Activated CD4-positive, alpha-beta T cell treated with anti-CD3 and anti-CD28 coated beads for 36 hours (primary cell): ENCODE measurements around the gene MBD5. TPM values are rescaled to one million over a fixed set of nuclear protein-coding genes. Genes with fewer than 3 reads are reported as not detected.

Source experiments
- ATAC-seq: fragments of 200-7000 bp; cut with Tn5 transposase; one replicate; pipeline ENCODE4 v1.10.0; 2021; ENCODE audit warnings: mild to moderate bottlenecking, moderate library complexity
- CTCF ChIA-PET: fragments of 350-600 bp; sonication (Branson Sonifier 250); formaldehyde crosslinking; loops from one replicate; lab custom pipeline; 2021; ENCODE audit warnings: antibody characterized with exemption; lab: Charles Lee
- POLR2A ChIA-PET: fragments of 350-600 bp; sonication (Branson Sonifier 250); formaldehyde crosslinking; loops from one replicate; lab custom pipeline; 2021; ENCODE audit warnings: antibody characterized with exemption, inconsistent platforms; lab: Charles Lee
- DNase-seq: peaks from one replicate; pipeline ENCODE4 v3.0.0-alpha.2; 2020
- H3K27ac Mint-ChIP-seq: one replicate; pipeline ENCODE4 v1.8.0; 2021; ENCODE audit warnings: mixed read lengths
- H3K27me3 Mint-ChIP-seq: one replicate; pipeline ENCODE4 v1.8.0; 2021; ENCODE audit warnings: mixed read lengths
- H3K36me3 Mint-ChIP-seq: one replicate; pipeline ENCODE4 v1.8.0; 2021; ENCODE audit warnings: low read depth, mixed read lengths
- H3K4me1 Mint-ChIP-seq: one replicate; pipeline ENCODE4 v1.8.0; 2021; ENCODE audit warnings: mixed read lengths
- H3K4me3 Mint-ChIP-seq: one replicate; pipeline ENCODE4 v1.8.0; 2021; ENCODE audit warnings: mild to moderate bottlenecking, moderate library complexity, mixed read lengths
- H3K9me3 Mint-ChIP-seq: one replicate; pipeline ENCODE4 v1.8.0; 2021; ENCODE audit warnings: low read depth, mixed read lengths
- intact Hi-C, 2 experiments: fragments of 100-400 bp; cut with DNase I in 1 of 2; cut with micrococcal nuclease in 1 of 2; formaldehyde crosslinking; loops; one replicate each; pipeline versions ENCODE4 v1.14.2 to v1.15.1; 2022 to 2024; cut with DNase I, micrococcal nuclease
- total RNA-seq, 2 experiments: library from RNA; stranded (reverse); gene quantifications; one replicate each; pipeline ENCODE4 v1.2.3, GENCODE V29; 2021

MBD5 gene
- total RNA-seq, 2 experiments from 2014 or later = 20.1 to 26.5 TPM

DNA sequence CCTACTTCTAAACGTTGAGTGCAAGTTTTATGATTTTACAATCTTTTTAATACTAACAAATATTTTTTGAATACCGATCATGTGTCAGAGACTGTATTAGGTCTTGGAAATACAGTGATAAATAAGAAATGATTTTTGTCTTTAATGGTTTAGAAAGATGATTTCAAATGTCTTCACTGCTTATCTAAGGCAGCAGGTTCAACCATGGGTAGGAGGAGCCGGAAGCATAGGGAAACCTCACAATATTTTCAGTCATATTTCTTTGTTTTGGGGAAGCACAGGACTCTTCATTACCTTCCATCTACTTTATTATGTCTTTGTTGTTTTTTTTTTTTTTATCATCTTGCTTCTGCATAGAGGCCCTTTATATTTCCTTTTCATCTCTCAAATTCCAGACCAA, 458.5 kb downstream of the MBD5 start:
- CTCF ChIA-PET = no interaction called here
- intact Hi-C loops = no loop called here
- ATAC-seq = no peak

DNA sequence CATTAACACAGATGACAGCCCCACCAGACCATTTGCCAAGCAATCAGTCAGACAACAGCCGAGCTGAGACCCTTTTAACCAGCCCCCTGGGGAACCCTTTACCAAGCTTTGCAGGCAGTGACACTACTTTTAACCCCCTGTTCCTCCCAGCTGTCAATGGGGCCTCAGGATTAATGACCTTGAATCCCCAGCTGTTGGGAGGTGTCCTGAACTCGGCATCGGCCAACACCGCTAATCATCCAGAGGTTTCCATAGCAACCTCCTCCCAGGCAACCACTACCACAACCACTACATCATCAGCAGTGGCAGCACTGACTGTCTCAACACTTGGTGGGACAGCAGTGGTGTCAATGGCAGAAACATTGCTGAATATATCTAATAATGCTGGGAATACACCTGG, 462.8 kb downstream of the MBD5 start:
- Mint-ChIP-seq H3K36me3 (no peaks in the 10 kb centered on the region), H3K4me1 (no peaks in the 10 kb centered on the region), H3K4me3 (no peak overlapping the region), H3K27me3 (peaks cover 2% of the 10 kb centered on the region), H3K27ac (no peak overlapping the region), H3K9me3 (no peaks in the 10 kb centered on the region)
- ChIA-PET POLR2A (no interaction called here), CTCF (interaction anchor here (1.2 kb wide), 1 partner anchor 34 kb away, joined by 5 read pairs; no protein-coding TSS in a partner anchor)
- ATAC-seq (no peak), DNase-seq (no peak)
- intact Hi-C loops = no loop called here

More for the DNA sequence above, 458.5 kb downstream of the MBD5 start:
- H3K36me3 Mint-ChIP-seq = no peaks in the 10 kb centered on the region
- H3K27ac Mint-ChIP-seq = no peak overlapping the region
- no peaks in the 10 kb centered on the region for H3K9me3 Mint-ChIP-seq
- no peak for DNase-seq
- H3K4me1 Mint-ChIP-seq = no peaks in the 10 kb centered on the region
- POLR2A ChIA-PET = no interaction called here
- peaks cover 2% of the 10 kb centered on the region for H3K27me3 Mint-ChIP-seq
- H3K4me3 Mint-ChIP-seq = no peak overlapping the region

DNA sequence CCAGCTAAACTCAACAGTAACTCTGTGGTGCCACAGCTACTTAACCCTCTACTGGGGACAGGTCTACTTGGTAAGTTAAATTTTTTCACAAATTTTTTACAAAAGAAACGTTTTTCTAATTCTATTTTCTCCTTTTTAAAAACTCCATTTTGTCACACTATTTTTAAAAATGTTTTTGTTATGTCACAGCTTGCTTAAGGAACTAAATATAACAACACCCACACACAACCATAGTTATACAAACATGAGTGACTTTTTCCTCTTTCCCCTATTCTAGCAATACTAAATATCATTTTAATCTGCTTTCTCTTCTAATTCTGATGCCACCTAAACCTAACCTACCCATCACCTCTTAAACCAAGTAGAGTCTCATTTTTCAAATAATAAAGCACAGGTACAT, 463.2 kb downstream of the MBD5 start:
- no peak overlapping the region for H3K4me3 Mint-ChIP-seq
- ChIA-PET CTCF (interaction anchor here (1.2 kb wide), 1 partner anchor 35 kb away, joined by 5 read pairs; no protein-coding TSS in a partner anchor), POLR2A (no interaction called here)
- intact Hi-C loops = no loop called here
- H3K36me3 Mint-ChIP-seq = no peaks in the 10 kb centered on the region
- H3K9me3 Mint-ChIP-seq = no peaks in the 10 kb centered on the region
- peaks cover 1% of the 10 kb centered on the region for H3K27me3 Mint-ChIP-seq
- no peaks in the 10 kb centered on the region for H3K4me1 Mint-ChIP-seq
- no peak for ATAC-seq
- H3K27ac Mint-ChIP-seq = no peak overlapping the region
- no peak for DNase-seq

DNA sequence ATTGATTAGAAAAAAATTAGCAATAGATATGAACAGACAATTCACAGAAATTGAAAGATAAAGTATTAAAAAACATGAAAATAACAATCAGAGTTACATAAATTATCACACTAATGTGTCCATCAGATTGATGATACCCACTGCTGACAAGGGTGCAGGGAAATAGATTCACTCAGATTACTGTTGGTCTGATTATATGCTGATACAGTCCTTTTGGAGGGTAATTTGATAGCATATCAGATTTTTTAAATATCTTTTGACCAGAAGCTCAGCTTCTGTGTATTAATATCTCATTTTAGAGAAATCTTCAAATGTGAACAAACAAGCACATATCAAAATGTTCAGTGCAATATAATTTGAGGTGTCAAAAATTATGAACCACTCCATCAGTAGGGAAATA, 465.8 kb downstream of the MBD5 start:
- H3K27me3 Mint-ChIP-seq = no peaks in the 10 kb centered on the region
- H3K4me1 Mint-ChIP-seq = no peaks in the 10 kb centered on the region
- no peak for DNase-seq
- POLR2A ChIA-PET = no interaction called here
- CTCF ChIA-PET = interaction anchor here (0.6 kb wide), 1 partner anchor 462 kb away, joined by 3 read pairs; no protein-coding TSS in a partner anchor
- H3K4me3 Mint-ChIP-seq = no peak overlapping the region
- H3K27ac Mint-ChIP-seq = no peak overlapping the region
- peaks cover 3% of the 10 kb centered on the region for H3K36me3 Mint-ChIP-seq
- intact Hi-C loops = no loop called here
- H3K9me3 Mint-ChIP-seq = no peaks in the 10 kb centered on the region
- ATAC-seq = no peak

DNA sequence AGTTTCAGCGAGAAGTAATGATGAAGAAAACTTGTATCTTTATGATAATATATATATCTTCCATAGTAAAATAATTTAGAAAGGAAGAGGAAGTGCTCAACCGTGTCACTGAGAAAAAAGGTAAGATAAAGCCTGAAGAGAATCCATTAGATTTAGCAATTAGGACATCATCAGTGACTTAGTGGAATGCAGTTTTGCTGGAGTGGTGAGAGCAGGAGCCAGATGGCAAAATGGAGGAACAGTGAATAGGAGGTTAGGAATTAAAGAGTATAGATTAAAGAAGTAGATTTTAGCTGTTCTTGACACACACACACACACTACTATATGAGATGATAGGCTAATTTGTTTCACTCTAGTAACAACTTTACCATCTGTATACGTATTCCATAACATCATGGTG, 466.5 kb downstream of the MBD5 start:
- ATAC-seq (no peak), DNase-seq (no peak)
- no peaks in the 10 kb centered on the region for H3K9me3 Mint-ChIP-seq
- POLR2A ChIA-PET = no interaction called here
- H3K27me3 Mint-ChIP-seq = no peaks in the 10 kb centered on the region
- H3K4me3 Mint-ChIP-seq = no peak overlapping the region
- intact Hi-C loops = no loop called here
- H3K36me3 Mint-ChIP-seq = peaks cover 3% of the 10 kb centered on the region
- no peak overlapping the region for H3K27ac Mint-ChIP-seq
- CTCF ChIA-PET = no interaction called here
- H3K4me1 Mint-ChIP-seq = no peaks in the 10 kb centered on the region

DNA sequence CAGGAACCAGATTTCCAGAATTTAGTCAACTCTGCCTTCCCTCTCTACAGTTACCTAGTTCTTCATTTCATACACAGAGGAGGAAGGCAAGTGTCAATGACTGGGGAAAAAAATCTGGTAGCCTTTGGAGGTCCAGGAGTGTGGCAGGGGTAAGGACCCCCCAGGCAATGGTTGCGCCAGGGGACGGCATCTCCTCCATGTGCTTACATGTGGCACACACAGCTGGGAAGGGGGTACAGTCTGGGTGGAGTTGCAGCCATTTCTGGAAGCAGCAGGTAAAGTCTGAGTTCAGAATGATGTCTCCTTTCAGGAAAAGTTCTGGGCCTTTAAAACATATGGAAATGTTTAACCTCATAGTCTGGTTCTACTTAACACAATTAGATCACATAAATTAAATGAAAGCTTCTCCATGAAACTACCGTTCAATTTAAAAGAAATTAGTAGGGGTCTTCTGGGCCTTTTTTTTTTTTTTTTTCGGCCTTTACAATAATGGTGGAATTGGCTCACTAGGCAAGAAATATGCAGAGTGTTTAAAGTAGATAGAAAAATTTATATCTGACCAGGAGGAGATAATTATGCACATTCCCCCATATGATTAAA, 470.0 kb downstream of the MBD5 start:
- ChIA-PET POLR2A (no interaction called here), CTCF (interaction anchor here (1.1 to 1.3 kb wide), 2 partner anchors 10 to 18 kb away, joined by 3 to 4 read pairs; no protein-coding TSS in a partner anchor)
- peaks cover 3% of the 10 kb centered on the region for H3K36me3 Mint-ChIP-seq
- H3K9me3 Mint-ChIP-seq = no peaks in the 10 kb centered on the region
- intact Hi-C loops = no loop called here
- no peaks in the 10 kb centered on the region for H3K27me3 Mint-ChIP-seq
- ATAC-seq (no peak), DNase-seq (no peak)
- no peaks in the 10 kb centered on the region for H3K4me1 Mint-ChIP-seq
- no peak overlapping the region for H3K27ac Mint-ChIP-seq
- H3K4me3 Mint-ChIP-seq = no peak overlapping the region

DNA sequence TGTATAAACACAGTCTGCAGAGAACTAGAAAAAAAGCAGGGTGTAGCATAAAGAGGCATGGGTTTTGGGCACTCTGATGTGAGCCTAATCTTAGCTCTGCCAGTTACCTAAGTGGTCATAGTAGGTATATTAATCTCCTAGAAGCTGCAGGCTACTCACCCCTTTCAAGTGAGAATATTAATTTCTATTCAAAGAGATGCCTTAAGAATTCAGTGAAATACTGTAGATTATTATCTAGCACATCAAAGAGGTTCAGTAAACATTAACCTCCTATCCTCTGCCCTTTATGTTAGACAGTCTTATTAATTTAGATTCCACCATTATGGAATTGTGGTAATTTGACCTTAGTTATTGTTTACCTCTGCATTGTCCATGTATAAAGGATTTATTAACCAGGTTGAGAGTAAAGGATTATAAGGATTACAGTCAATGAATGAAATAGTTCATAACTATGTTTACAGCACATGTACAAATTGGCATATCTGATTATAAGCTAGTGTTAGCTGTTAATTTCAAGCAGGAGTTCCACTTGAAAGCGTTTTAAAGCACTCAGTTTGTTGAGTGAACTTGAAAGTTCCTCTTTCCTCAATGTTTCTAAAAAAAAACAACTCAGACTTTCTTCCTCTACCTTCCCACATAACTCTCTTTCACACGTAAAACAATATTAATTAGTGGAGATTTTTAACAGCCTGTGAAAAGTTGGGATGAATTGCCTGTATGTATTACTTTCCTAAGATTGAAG, 473.1 kb downstream of the MBD5 start:
- no peak for DNase-seq
- no peaks in the 10 kb centered on the region for H3K9me3 Mint-ChIP-seq
- intact Hi-C loops = no loop called here
- H3K36me3 Mint-ChIP-seq = peaks cover 3% of the 10 kb centered on the region
- ChIA-PET CTCF (interaction anchor here (1.2 to 1.3 kb wide), 2 partner anchors 15 to 16 kb away, joined by 3 to 5 read pairs; no protein-coding TSS in a partner anchor), POLR2A (no interaction called here)
- no peaks in the 10 kb centered on the region for H3K27me3 Mint-ChIP-seq
- no peak for ATAC-seq
- H3K27ac Mint-ChIP-seq = no peak overlapping the region
- H3K4me1 Mint-ChIP-seq = peaks cover 4% of the 10 kb centered on the region
- H3K4me3 Mint-ChIP-seq = no peak overlapping the region

DNA sequence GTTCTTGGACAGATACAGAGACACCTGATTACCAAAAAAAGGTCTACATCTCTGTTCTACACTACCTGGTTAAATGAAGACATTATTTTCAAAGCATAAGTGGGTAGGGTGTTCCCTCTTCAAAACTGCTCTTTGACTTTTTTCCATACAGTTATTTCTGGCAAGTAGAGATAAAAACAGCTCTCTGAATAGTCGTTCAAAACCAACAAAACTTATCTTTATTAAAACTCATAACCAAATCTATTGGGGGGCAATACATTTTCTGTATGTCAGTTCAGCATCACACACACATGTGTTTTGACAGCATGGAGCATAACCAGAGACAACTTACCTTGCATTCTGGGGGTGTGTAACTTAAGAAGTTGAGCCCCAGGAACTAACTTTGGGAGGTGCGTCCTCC, 474.7 kb downstream of the MBD5 start:
- no peaks in the 10 kb centered on the region for H3K9me3 Mint-ChIP-seq
- ChIA-PET CTCF (interaction anchor here (5.1 kb wide), 1 partner anchor 14 kb away, joined by 26 read pairs; no protein-coding TSS in a partner anchor), POLR2A (no interaction called here)
- peaks cover 4% of the 10 kb centered on the region for H3K4me1 Mint-ChIP-seq
- no peak for DNase-seq
- intact Hi-C loops = no loop called here
- H3K27ac Mint-ChIP-seq = no peak overlapping the region
- no peak for ATAC-seq
- H3K4me3 Mint-ChIP-seq = no peak overlapping the region
- no peaks in the 10 kb centered on the region for H3K36me3 Mint-ChIP-seq
- no peaks in the 10 kb centered on the region for H3K27me3 Mint-ChIP-seq

DNA sequence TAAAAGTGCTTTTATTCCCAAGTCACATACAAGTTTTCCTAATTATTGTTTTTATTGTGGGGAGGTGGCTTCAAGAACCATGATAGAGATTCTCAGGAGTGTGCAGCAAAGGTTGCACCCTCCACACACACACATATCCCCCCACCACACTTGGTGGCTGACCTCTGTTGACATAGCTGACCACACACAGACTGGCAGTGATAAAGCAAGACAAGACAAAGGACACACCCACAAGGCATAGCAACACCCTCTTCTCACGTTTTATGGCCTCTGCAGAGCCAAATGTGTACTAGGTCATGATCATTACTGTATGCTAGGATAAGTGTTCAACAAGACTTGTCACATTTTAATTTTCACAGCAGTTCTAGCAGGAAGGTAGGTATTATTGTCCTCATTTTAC, 480.7 kb downstream of the MBD5 start:
- no peaks in the 10 kb centered on the region for H3K27me3 Mint-ChIP-seq

DNA sequence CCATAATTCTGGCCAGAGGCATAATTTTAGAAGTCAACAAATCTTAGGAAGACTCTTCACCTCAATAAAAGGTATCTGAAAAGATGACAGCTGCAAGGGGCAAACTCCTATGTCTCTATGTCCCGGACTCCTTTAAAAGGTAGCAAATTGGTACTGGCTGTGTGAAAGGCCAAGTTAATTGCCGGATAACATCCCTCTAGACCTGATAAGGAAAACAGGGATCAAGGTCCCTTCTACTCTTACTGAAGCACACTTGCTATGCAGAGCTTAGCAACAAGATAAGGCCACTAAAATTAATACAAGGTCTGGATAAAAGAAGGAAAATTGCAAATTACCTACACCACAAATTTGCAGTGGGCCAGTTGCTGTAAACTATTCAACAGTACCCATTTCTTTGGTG, 482.6 kb downstream of the MBD5 start:
- H3K27ac Mint-ChIP-seq = no peak overlapping the region
- POLR2A ChIA-PET = no interaction called here

More for the DNA sequence above, 480.7 kb downstream of the MBD5 start:
- H3K27ac Mint-ChIP-seq = no peak overlapping the region
- POLR2A ChIA-PET = no interaction called here
- intact Hi-C loops = no loop called here
- no peaks in the 10 kb centered on the region for H3K36me3 Mint-ChIP-seq
- no peaks in the 10 kb centered on the region for H3K9me3 Mint-ChIP-seq
- H3K4me1 Mint-ChIP-seq = peaks cover under 1% of the 10 kb centered on the region
- CTCF ChIA-PET = interaction anchor here (0.6 to 1.3 kb wide), 2 partner anchors 8 to 11 kb away, joined by 3 to 5 read pairs; no protein-coding TSS in a partner anchor
- ATAC-seq (no peak), DNase-seq (no peak)
- H3K4me3 Mint-ChIP-seq = no peak overlapping the region

DNA sequence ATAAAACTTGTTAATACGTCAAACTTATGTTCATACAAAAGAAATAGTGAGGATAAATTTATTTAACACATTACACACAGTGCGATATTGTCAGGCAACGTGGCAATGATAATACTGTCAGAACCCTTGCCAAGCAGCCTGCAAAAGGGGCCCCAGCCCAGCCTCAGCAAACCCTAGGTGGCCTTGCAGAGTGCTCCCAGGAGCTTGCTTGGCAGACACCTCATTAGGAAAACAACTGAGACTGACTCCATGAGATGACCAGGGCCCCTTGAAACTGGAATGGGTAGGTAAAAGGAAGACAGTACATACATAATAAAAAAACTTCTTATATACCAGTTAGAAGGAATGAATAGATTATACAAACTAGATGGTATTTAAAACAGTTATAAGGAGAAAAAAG, 487.1 kb downstream of the MBD5 start:
- H3K9me3 Mint-ChIP-seq = no peaks in the 10 kb centered on the region
- no peak overlapping the region for H3K4me3 Mint-ChIP-seq
- peaks cover 15% of the 10 kb centered on the region for H3K4me1 Mint-ChIP-seq
- CTCF ChIA-PET = interaction anchor here (1.5 to 3.3 kb wide), 8 partner anchors 11 to 518 kb away, joined by 4 to 47 read pairs (median 8); partner anchors contain the start of genes MBD5 and ORC4
- no peak for ATAC-seq
- H3K27ac Mint-ChIP-seq = no peak overlapping the region
- no peaks in the 10 kb centered on the region for H3K27me3 Mint-ChIP-seq
- intact Hi-C loops = loop anchor here in 1 of 2 experiments (5.0 kb wide), 1 partner anchor 306 kb away; no protein-coding TSS in a partner anchor
- H3K36me3 Mint-ChIP-seq = no peaks in the 10 kb centered on the region
- POLR2A ChIA-PET = interaction anchor here (0.6 kb wide), 1 partner anchor 15 kb away, joined by 4 read pairs; no protein-coding TSS in a partner anchor
- DNase-seq = no peak

More for the DNA sequence above, 482.6 kb downstream of the MBD5 start:
- H3K4me1 Mint-ChIP-seq = no peaks in the 10 kb centered on the region
- no peak for ATAC-seq
- no peak for DNase-seq
- no peaks in the 10 kb centered on the region for H3K27me3 Mint-ChIP-seq
- CTCF ChIA-PET = interaction anchor here (0.6 kb wide), 1 partner anchor 81 kb away, joined by 3 read pairs; no protein-coding TSS in a partner anchor
- H3K9me3 Mint-ChIP-seq = no peaks in the 10 kb centered on the region
- H3K36me3 Mint-ChIP-seq = no peaks in the 10 kb centered on the region
- no peak overlapping the region for H3K4me3 Mint-ChIP-seq
- intact Hi-C loops = no loop called here
